T-helper 1 cell treated with Interleukin-12 subunit alpha and Interleukin-12 subunit beta and Interleukin-4 antibody, amounts not matched to agents 30 ng/mL and 1 ng/mL, for 36 hours (primary cell): Measurements from ENCODE around the gene SYNPO. TPM values are rescaled to one million over a fixed set of nuclear protein-coding genes. Genes with fewer than 3 reads are reported as not detected.

Experiments
- intact Hi-C: fragments of 100-400 bp; cut with micrococcal nuclease; formaldehyde crosslinking; loops from one replicate; pipeline ENCODE4 v1.15.1; 2024
- total RNA-seq: library from RNA; stranded (reverse); gene quantifications from 2 replicates; pipeline ENCODE4 v1.2.3, GENCODE V29; 2022

Gene SYNPO
- total RNA-seq, 1 donor from 2014 or later = not detected

DNA sequence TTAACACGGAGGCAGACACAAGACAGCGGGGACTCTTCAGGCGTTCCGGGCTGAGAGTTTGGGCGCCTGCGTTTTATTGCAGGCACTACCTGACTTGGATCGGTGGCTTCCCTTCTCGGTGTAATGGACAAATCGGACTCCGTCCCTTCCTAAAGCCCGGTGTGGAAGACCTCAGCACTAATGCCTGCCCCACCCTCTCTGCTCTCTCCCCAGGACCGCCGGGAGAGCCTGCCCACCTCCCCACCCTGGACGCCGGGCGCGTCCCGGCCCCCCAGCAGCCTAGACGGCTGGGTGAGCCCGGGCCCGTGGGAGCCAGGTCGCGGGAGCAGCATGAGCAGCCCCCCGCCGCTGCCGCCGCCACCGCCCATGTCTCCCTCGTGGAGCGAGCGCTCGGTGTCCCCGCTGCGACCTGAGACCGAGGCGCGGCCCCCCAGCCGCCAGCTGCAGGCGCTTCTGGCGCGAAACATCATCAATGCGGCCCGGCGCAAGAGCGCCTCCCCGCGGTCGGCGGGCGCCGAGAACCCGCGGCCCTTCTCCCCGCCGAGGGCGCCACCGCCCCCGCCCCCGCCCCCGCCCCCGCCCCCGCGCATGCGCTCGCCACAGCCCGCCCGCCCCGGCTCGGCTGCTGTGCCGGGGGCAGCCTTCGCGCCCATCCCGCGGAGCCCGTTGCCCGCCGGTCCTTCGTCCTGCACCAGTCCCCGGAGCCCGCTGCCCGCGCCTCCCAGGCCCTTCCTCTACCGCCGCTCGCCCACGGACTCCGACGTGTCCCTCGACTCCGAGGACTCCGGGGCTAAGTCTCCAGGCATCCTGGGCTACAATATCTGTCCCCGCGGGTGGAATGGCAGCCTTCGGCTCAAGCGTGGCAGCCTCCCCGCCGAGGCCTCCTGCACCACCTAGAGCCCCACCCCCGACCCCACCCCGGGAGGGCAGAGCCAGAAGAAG, 16.0 kb downstream of the SYNPO start:
- intact Hi-C loops = loop anchor here (1.0 to 5.0 kb wide), 10 partner anchors 45 to 596 kb away; partner anchors contain the start of genes CD74, GM2A, RBM22 and RPS14

DNA sequence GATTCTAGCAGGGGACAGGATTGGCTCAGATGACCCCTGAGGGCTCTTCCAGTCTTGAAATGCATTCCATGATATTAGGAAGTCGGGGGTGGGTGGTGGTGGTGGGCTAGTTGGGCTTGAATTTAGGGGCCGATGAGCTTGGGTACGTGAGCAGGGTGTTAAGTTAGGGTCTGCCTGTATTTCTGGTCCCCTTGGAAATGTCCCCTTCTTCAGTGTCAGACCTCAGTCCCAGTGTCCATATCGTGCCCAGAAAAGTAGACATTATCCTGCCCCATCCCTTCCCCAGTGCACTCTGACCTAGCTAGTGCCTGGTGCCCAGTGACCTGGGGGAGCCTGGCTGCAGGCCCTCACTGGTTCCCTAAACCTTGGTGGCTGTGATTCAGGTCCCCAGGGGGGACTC, 17.7 kb downstream of the SYNPO start:
- intact Hi-C loops = loop anchor here (5.0 kb wide), 1 partner anchor 301 kb away; the partner anchor contains the start of gene TCOF1

DNA sequence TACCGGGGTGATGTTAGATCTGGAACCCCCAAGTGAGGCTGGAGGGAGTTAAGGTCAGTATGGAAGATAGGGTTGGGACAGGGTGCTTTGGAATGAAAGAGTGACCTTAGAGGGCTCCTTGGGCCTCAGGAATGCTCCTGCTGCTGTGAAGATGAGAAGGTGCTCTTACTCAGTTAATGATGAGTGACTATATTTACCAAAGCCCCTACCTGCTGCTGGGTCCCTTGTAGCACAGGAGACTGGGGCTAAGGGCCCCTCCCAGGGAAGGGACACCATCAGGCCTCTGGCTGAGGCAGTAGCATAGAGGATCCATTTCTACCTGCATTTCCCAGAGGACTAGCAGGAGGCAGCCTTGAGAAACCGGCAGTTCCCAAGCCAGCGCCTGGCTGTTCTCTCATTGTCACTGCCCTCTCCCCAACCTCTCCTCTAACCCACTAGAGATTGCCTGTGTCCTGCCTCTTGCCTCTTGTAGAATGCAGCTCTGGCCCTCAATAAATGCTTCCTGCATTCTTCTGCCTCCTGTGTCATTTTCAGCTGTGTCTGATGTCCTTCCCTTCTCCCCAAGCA, 18.3 kb downstream of the SYNPO start:
- intact Hi-C loops = loop anchor here (5.0 kb wide), 1 partner anchor 301 kb away; the partner anchor contains the start of gene TCOF1

DNA sequence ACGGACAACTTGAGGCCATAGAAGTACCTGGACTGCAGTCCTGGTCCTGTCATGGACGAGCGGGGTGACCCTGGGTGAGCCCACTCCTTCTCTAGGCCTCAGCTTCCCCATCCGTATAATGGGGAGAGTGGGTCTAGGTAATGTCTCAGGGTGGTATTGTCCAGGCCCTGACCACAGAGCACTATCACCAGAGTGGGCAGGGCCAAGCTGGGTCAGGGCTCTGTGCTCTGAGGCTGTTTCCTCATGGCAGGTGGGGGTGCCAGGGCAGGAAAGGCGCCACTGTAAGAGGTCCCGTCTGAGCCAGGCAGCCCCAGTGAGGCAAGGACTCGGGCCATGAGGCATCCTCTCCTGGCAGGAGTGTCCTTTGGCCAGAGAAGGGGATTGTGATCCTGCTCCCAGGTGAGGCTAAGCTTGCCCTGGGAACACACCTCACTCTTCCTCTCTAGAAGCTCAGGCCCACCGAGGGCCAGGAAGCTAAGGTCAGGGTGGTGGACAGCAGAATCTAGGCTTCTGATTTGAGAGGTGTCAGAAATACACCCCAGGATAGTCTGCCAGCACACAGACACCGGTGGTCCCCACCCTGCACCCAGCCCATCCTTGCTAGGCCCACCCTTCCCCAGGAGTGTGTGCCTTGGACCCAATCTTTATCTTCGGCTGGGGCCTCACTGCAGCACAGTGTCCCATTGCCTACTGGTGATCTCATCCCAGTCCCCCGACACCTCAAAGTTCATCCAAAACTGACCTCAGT, 19.1 kb downstream of the SYNPO start:
- intact Hi-C loops = loop anchor here (5.0 kb wide), 1 partner anchor 302 kb away; the partner anchor contains the start of gene TCOF1

DNA sequence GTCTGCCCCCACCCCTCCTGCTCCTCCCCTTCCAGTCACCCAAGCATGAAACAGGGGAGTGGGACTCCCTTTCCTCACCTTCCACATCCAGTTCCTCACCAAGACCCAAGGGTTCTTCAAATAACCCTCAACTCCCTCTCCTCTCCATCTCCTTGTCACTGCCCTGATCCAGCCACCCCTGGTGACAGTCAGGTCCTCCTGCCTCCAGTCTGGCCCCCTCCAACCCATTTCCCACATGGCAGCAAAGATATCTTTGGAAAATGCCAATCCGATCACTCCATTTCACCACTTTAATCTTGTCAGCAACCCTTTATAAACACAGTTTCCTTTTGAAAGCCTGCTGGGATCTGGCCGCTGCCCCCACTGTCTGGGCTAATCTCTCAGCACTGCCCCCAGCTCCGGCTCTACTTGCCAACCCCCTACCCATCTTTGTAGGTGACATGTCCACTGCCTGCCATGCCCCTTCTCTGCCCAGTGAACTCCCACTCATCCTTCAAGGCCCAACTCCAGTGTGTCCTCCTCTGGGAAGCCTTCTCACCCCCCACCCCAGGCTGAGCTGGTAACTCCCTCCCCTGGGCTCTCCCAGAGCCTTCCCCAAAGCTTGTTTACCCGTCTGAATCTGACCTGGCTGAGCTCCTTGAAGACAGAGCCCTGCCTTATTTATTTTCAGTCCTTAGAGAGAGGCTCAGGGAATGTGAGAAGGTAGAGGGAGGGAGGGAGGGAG, 19.8 kb downstream of the SYNPO start:
- intact Hi-C loops = no loop called here

DNA sequence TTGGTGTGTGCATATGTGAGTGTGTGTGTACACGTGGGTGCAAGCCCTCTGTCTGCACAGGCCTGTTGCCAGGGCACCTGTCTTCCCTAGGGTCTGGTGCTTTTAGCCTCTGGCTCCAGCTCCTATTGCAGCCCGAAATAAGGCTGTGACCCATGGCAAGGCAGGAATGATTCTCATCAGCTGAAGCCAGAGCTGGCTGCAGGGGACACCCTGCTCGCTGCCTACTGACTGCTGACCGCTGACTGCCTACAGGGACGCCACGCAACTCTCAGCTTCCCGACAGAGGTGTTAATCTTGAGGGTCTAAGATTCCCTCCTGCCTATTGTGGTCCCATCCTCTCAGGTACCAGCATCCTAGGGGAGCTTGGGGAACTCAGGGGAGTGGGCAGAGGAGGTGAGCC, 20.6 kb downstream of the SYNPO start, which contains the start of gene MYOZ3:
Gene MYOZ3 (plus strand): TSS at position 166 of the 400 bp plus-strand sequence. CDS start 1,691 bp downstream, outside the sequence.
- intact Hi-C loops = no loop called here

DNA sequence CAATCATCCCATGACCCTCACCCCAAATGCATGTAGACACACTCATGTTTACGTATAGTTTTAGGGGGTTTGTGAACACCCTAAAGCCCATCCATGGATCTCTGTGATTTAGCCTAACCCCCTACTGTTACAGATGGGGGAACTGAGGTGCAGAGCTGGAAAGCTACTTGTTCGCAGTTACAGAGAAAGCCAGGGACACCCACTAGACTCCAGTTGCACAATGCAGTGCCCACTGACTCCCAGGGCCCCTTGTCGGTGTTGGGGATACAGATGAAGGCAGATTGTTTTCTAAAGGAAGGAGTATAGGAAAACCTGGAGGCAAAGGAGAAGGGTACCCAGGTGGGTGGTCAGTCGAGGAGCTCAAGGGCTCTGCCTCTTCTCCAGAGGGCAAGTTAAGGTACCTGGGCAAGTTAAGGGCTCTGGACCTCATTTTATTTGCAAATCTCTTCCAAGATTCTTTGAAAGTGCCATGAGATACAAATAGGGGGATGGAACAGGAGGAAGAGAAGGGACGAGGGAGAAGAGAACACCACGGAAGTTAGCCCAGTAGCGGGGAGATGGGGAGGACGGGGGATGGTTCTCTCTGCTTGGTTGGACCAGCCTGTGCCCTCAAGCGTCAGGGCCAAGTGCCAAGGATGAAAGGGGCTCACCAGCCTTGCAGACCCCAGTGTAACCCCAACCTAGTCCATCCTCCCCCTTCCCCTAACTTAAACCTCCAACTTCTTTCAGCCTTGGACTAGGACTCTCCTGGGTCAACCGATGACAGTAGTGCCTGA, 21.5 kb downstream of the SYNPO start:
- intact Hi-C loops = no loop called here

DNA sequence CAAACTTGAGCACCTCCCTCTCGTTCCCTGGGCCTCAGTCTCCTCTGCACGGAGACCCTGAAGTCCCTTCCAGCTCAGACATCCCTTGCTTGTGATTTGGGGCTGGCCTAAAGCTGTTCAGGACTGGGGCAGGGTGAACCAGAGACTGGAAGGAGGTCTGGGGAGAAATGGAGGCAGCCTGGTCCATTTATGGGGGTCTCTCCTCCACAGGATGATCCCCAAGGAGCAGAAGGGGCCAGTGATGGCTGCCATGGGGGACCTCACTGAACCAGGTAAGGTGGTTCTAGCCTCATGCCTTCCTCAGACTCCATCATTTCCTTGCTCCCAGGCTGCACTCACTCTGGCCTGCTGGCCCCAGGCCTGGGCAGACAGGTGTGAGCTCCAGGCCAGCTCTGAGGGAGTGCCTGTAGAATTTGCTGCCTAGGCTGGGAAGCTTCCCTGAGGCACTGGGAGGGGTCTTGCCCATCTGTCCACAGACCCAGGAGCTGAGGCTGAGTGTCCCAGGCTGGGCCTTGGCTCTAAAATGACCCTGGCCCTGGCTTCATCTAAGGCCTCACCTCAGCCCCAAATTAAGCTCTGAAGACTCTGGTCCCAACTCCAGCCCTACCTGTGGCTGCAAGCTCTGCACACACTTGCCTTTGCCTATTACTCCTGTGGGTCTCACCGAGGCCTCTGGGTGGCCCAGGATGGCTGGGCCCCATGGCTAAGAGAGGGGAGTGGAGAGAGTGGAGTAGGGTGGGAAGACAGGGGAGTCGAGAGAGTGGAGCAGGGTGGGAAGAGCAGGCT, 22.5 kb downstream of the SYNPO start:
- intact Hi-C loops = no loop called here

DNA sequence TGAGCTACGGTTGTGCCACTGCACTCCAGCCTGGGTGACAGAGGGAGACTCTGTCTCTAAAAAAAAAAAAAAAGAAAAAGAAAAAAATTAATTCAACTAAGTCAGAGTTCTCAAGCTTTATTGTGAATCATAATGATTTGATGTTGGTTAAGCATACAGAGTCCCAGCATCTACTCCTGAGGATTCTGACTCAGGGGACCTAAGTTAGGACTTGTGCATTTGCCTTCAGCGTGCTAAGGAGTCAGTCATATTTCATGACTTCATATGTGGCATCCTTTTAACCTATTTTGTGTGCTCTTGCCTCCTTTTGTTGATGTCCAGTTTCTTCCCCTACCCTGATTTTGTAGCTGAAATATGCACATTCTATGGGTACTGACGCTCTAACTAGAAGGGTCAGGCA, 23.5 kb downstream of the SYNPO start:
- intact Hi-C loops = no loop called here

DNA sequence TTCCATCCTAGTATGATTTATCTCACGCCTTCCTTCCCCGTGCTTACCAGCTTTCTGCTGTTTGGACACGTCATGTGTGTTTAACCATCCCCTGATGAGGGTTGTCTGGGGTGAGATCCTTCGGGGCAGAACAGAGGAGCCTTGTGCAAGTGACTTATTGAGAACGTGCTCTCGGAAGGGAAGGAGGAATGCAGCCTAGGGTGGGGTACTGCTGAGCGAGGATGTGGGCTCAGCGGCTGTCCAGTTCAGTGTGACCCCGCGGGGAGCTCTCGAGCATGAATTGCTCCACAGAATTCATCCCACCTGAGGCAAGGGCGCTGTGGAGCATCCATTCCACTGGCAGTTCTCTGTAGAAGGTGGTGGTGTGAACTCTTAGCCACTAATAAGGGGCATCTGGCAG, 24.6 kb downstream of the SYNPO start:
- intact Hi-C loops = no loop called here

DNA sequence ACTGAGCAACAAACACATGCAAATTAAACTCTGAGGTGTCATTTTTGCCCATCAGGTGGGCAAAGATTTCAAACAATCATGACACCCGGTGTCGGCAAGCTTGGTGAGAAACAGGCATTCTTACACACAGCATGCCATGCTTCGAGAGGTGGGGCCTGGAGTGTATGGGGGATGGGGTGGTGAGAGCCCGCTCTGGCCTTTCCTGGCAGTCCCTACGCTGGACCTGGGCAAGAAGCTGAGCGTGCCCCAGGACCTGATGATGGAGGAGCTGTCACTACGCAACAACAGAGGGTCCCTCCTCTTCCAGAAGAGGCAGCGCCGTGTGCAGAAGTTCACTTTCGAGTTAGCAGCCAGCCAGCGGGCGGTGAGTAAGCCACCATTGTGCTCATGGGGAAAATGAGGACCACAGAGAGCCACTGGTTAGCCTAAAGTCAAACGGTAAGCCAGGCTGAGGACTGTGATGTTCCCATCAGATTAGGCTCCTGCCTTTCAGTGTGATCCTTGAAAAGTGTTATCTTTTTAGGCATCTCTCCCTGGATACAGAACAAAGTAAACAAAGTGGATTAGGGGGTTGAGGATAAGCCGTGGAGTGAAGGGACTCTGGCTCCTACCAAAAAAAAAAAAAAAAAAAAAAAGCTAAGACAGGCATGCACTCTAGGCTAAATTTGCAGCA, 30.0 kb downstream of the SYNPO start:
- intact Hi-C loops = no loop called here

DNA sequence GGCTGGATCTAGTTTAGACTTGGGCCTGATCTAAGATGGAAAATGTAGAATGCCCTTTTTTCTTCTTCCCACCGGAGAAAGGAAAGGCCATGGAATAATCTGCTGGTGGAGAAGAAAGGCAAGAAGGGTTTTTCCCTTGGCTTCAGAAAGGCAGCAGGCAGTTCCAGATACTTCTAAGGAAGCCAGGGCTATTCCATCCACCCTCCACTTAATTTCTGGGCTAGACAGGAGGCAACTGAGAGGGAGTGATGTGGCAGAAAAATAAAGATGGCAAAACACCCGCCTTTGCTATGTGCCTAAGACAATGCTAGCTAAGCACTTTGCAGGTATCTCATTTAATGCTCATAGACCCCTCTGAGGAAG, 30.5 kb downstream of the SYNPO start:
- intact Hi-C loops = no loop called here

DNA sequence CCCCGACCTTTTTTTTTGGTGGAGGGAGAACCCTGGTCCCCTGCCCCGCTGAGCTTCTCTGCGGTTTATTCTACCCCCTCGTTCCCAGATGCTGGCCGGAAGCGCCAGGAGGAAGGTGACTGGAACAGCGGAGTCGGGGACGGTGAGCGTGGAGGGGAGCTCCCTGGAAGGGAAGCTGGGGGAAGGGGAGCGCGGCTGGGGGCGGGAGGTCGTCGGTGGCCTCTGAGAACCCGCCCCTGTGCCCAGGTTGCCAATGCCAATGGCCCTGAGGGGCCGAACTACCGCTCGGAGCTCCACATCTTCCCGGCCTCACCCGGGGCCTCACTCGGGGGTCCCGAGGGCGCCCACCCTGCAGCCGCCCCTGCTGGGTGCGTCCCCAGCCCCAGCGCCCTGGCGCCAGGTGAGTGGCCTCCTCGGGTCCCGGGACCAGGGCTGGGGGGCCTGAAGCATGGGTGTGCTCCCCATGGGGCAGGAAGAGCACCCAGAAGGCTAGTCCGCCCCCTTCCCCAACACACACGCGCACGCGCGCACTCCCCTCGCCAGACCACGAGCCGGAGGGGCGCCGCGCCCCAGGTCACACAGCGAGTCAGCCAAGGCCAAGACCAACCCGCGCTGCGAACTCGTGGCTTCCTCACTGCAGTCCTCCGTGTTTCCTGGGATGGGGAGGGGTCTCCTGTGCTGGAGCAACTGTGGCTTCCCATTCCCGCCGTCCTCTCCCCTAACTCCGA, 31.2 kb downstream of the SYNPO start:
- intact Hi-C loops = no loop called here

DNA sequence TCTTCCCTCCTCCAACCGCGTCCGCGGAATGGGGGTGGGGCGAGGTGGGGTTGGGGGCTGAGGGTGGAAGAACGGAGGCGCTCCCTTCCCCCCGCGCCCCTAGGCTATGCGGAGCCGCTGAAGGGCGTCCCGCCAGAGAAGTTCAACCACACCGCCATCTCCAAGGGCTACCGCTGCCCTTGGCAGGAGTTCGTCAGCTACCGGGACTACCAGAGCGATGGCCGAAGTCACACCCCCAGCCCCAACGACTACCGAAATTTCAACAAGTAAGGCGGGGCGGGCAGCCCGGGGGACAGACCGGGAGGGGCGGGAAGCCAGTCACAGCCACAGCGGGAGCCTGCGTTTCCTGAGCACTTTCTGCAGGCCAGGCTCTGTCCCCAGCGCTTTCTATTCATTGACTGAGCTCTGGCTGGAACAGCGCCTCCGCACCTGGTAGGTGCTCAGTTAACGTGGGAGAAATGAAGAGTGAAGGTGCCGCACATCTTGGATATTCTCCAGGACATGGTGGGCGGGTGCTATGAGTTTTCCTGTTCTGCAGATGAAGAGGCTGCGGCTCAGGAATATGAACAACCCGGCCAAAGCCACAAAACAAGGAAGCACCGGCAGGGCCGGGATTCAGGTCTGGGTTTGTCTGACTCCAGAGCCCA, 31.9 kb downstream of the SYNPO start:
- intact Hi-C loops = no loop called here

DNA sequence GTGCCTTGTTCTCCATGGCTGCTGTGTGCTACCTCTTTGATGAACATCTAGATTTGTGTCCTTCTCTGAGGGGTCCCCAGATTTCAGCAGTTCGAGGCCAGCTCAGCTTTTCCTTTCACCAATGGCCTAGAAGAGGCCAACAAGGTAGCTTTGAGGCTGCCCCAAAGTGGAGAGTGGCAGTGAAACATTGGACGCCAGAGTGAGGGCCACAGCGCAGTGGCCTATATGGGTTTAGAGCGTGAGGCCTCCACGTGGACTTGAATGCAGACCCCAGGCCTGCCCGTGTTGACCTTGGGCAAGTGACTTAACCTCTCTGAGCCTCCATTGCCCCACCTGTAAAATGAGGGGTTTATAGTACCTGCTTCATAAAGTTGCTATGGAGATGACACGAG, 32.4 kb downstream of the SYNPO start:
- intact Hi-C loops = no loop called here

DNA sequence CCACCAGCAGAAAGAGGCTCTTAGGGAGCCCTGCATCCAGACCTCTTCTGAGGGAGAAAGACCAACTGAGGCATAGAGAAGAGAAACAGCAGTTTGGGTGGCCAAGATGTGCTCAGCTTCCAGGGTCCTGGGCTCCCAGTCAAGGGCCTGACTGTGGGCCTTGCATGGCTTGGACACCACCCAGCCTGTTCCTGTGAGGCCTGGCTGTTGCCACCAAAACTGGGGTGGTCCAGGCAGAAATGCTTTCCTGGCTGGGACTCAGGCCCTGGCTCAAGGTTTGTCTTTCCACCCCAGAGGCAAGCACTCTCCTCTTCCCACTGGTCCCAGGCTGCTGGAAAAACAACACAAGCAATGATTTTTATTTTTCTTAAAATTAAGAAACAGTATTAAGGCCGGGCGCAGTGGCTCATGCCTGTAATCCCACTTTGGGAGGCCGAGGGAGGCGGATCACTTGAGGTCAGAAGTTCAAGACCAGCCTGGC, 33.9 kb downstream of the SYNPO start:
- intact Hi-C loops = no loop called here

DNA sequence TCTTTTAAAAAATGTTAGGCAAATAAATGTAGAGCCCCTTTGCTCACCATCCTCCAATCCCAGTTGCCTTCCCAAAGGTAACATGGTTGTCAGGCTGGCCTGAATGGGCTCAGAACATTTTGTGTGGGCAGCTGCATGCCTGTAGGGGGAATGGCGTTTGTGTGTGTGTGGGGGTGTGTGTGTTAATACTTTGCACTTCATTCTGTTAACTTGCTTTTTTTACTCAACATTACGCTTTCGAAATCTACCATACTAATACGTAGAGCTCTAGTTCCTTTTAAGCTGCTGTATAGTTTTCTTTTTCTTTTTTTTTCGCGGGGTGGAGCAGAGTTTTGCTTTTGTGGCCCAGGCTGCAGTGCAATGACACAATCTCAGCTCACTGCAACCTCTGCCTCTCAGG, 34.6 kb downstream of the SYNPO start:
- intact Hi-C loops = no loop called here

DNA sequence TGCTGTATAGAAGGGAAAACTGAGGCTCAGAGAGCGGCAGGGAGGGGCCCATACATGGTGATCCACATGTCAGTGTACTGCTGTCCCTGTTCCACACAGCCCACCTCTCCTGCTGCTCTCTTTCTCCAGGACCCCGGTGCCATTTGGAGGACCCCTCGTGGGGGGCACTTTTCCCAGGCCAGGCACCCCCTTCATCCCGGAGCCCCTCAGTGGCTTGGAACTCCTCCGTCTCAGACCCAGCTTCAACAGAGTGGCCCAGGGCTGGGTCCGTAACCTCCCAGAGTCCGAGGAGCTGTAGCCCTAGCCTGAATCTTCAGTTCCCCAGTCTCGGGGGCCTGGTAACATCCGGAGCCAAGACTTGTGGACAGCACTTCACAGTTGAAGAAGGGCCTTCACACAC, 36.1 kb downstream of the SYNPO start:
- intact Hi-C loops = no loop called here
